Osteoblast (primary cell): Measurements from ENCODE around the gene OOSP1. TPM values are rescaled to one million over a fixed set of nuclear protein-coding genes. Genes with fewer than 3 reads are reported as not detected.

ENCODE experiments used
- DNase-seq: peaks from one replicate; pipeline ENCODE4 v3.0.0; 2011; ENCODE audit warnings: low spot score, mixed read lengths; ENCODE audit not compliant: insufficient read length; ENCODE audit errors: missing footprints
- H2AFZ ChIP-seq: 2 replicates; pipeline ENCODE4 v1.6.0; 2011; ENCODE audit warnings: mild to moderate bottlenecking, low read length
- H3K27ac ChIP-seq: 2 replicates; pipeline ENCODE4 v1.5.1; 2011; ENCODE audit warnings: mild to moderate bottlenecking, low read depth, low read length, moderate library complexity
- H3K27me3 ChIP-seq: 2 replicates; pipeline ENCODE4 v1.6.0; 2012; ENCODE audit warnings: mild to moderate bottlenecking, control low read depth, inconsistent platforms, low read length, moderate library complexity; ENCODE audit not compliant: insufficient read depth
- H3K36me3 ChIP-seq: 2 replicates; pipeline ENCODE4 v1.5.1; 2011; ENCODE audit warnings: mild to moderate bottlenecking, low read length, control low read depth, moderate library complexity; ENCODE audit not compliant: insufficient read depth
- H3K4me1 ChIP-seq: 2 replicates; pipeline ENCODE4 v1.5.1; 2011; ENCODE audit warnings: mild to moderate bottlenecking, low read length, control low read depth, moderate library complexity; ENCODE audit not compliant: insufficient read depth
- H3K4me2 ChIP-seq: 2 replicates; pipeline ENCODE4 v1.6.0; 2011; ENCODE audit warnings: mild to moderate bottlenecking, low read length; ENCODE audit not compliant: insufficient read depth
- H3K4me3 ChIP-seq: fragments of 200-600 bp; sonication (generic); 3 replicates; pipeline ENCODE4 v1.5.1; 2012; ENCODE audit warnings: mild to moderate bottlenecking, low read length, inconsistent platforms; ENCODE audit not compliant: insufficient read depth
- H3K79me2 ChIP-seq: 2 replicates; pipeline ENCODE4 v1.6.0; 2012; ENCODE audit warnings: mild to moderate bottlenecking, low read length, control low read depth, inconsistent platforms; ENCODE audit not compliant: insufficient read depth
- H3K9me3 ChIP-seq: 2 replicates; pipeline ENCODE4 v1.5.1; 2011; ENCODE audit warnings: low read depth, low read length, control low read depth
- H4K20me1 ChIP-seq: 2 replicates; pipeline ENCODE4 v1.6.0; 2012; ENCODE audit warnings: mild to moderate bottlenecking, low read length, control low read depth; ENCODE audit not compliant: insufficient read depth
- CTCF ChIP-seq: IDR thresholded peaks from 2 replicates; pipeline ENCODE4 v1.5.1; 2011; ENCODE audit warnings: mild to moderate bottlenecking, low read depth, low read length, moderate library complexity; ENCODE audit errors: extremely low read depth
- total RNA-seq: library from RNA; depleted of rRNA; stranded (reverse); fragments of >200 nt; gene quantifications from 2 replicates; pipeline ENCODE4 v1.2.3, GENCODE V29; 2012

Gene OOSP1
- total RNA-seq, 1 donor, result not detected

GRCh38 chr11:59918480-59918879, 19.8 kb upstream of the OOSP1 start:
- no peaks in the 10 kb centered on the region for H3K36me3 ChIP-seq
- H3K79me2 ChIP-seq, result no peaks in the 10 kb centered on the region
- no peak for DNase-seq
- H3K4me1 ChIP-seq, result no peaks in the 10 kb centered on the region
- H3K9me3 ChIP-seq, result no peaks in the 10 kb centered on the region
- no peak overlapping the region for H3K4me2 ChIP-seq
- no peak overlapping the region for H3K4me3 ChIP-seq
- TF ChIP-seq CTCF, result no peak
- no peaks in the 10 kb centered on the region for H3K27me3 ChIP-seq
- no peak overlapping the region for H3K27ac ChIP-seq
- no peak overlapping the region for H2AFZ ChIP-seq
- no peaks in the 10 kb centered on the region for H4K20me1 ChIP-seq

- DNase-seq, result no peak
- H3K79me2 ChIP-seq, result no peaks in the 10 kb centered on the region
- no peaks in the 10 kb centered on the region for H3K4me1 ChIP-seq
- peaks cover 3% of the 10 kb centered on the region for H3K9me3 ChIP-seq
- peak; percentile 42 for TF ChIP-seq CTCF
- no peak overlapping the region for H2AFZ ChIP-seq
- H3K27ac ChIP-seq, result no peak overlapping the region
- no peak overlapping the region for H3K4me2 ChIP-seq
- H4K20me1 ChIP-seq, result no peaks in the 10 kb centered on the region
- no peaks in the 10 kb centered on the region for H3K27me3 ChIP-seq
- H3K4me3 ChIP-seq, result no peak overlapping the region
- H3K36me3 ChIP-seq, result no peaks in the 10 kb centered on the region
Measured at GRCh38 chr11:59918987-59919589, 19.1 kb upstream of the OOSP1 start.

GRCh38 chr11:59923813-59924212, 14.4 kb upstream of the OOSP1 start:
- Histone ChIP-seq H3K27ac (no peak overlapping the region), H4K20me1 (no peaks in the 10 kb centered on the region), H3K4me3 (no peak overlapping the region), H3K36me3 (no peaks in the 10 kb centered on the region), H3K9me3 (peaks cover 3% of the 10 kb centered on the region), H3K27me3 (no peaks in the 10 kb centered on the region), H3K4me2 (no peak overlapping the region), H3K4me1 (no peaks in the 10 kb centered on the region), H2AFZ (no peak overlapping the region), H3K79me2 (no peaks in the 10 kb centered on the region)
- TF ChIP-seq CTCF, result no peak
- DNase-seq, result no peak

- TF ChIP-seq CTCF, result no peak
- no peak overlapping the region for H3K4me2 ChIP-seq
- H3K27me3 ChIP-seq, result no peaks in the 10 kb centered on the region
- no peak overlapping the region for H3K4me3 ChIP-seq
- H3K79me2 ChIP-seq, result no peaks in the 10 kb centered on the region
- H3K4me1 ChIP-seq, result no peaks in the 10 kb centered on the region
- no peak overlapping the region for H2AFZ ChIP-seq
- no peaks in the 10 kb centered on the region for H3K36me3 ChIP-seq
- H3K9me3 ChIP-seq, result no peaks in the 10 kb centered on the region
- no peak overlapping the region for H3K27ac ChIP-seq
- no peaks in the 10 kb centered on the region for H4K20me1 ChIP-seq
- no peak for DNase-seq
Measured at GRCh38 chr11:59931688-59932087, 6.5 kb upstream of the OOSP1 start.
